ENCODE data around the gene CBLB. TPM values are rescaled to one million over a fixed set of nuclear protein-coding genes. Genes with fewer than 3 reads are reported as not detected.

Gene CBLB
- total and polyA plus RNA-seq, 2 experiments from 2014 or later = 36.6 to 41.9 TPM

- 93 to 97% methylated on average over 4 of the region's 4 CpGs for WGBS, 2 experiments (ENCODE audit: low coverage in 1 of 2, low lambda C conversion rate in 2 of 2, missing lambda C conversion rate in 2 of 2)
- no peaks in the 10 kb centered on the region for H3K9me2 ChIP-seq (ENCODE audit: insufficient read depth)
- H3K9me3 ChIP-seq (ENCODE audit: low read depth) = no peaks in the 10 kb centered on the region
- DNase-seq = no peak
- no peaks in the 10 kb centered on the region for H3K27me3 ChIP-seq (replicated peaks; ENCODE audit: insufficient read depth)
- H3K27ac ChIP-seq = no peak overlapping the region
- H3K36me3 ChIP-seq (ENCODE audit: low read depth) = peaks cover 87% of the 10 kb centered on the region
- H2AFZ ChIP-seq = no peak overlapping the region
- H3K4me1 ChIP-seq (ENCODE audit: insufficient read depth) = no peaks in the 10 kb centered on the region
- H3K79me2 ChIP-seq (ENCODE audit: insufficient read depth) = peaks cover 49% of the 10 kb centered on the region
- no peaks in the 10 kb centered on the region for H4K20me1 ChIP-seq (ENCODE audit: insufficient read depth)
- H3K4me3 ChIP-seq = no peak overlapping the region
- no peak overlapping the region for H3K4me2 ChIP-seq (ENCODE audit: unreplicated experiment)
- in situ Hi-C loops (cut with MboI) = no loop called here
- H3K9ac ChIP-seq = no peak overlapping the region
- TF ChIP-seq EZH2phosphoT487 (IDR thresholded peaks at IDR 0.05; ENCODE audit: insufficient read depth, low read depth) = no peak
- TF ChIP-seq EZH2 (IDR thresholded peaks at IDR 0.05; ENCODE audit: insufficient read depth, poor library complexity, severe bottlenecking) = no peak
- peaks cover 60% of the 10 kb centered on the region for H3F3A ChIP-seq (ENCODE audit: insufficient read depth)
These were observed 163.9 kb downstream of the CBLB start for GRCh38 chr3:105704726-105705410.

DNA sequence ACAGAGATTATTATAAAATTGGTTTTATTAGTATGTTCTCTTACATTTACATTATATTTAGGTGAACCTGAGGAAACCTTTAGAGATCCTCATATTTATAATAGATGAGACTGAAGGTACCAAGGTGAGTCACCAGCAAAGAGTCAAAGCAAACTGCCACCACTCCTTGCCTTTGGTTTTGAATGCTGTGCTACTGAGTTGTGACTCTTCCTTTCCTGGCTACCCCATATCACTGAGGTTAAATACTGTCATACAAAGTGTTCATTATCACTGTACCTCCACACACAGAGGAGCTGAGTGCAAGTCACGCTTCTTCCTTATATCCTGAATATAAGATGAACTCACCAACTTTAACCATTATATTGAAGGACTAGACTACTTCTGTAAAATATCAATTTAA lies 168.2 kb downstream of the CBLB start:
- Histone ChIP-seq H3F3A (ENCODE audit: insufficient read depth) (peaks cover 66% of the 10 kb centered on the region), H3K27me3 (replicated peaks; ENCODE audit: insufficient read depth) (no peaks in the 10 kb centered on the region), H2AFZ (no peak overlapping the region), H4K20me1 (ENCODE audit: insufficient read depth) (no peaks in the 10 kb centered on the region), H3K4me3 (no peak overlapping the region), H3K36me3 (ENCODE audit: low read depth) (peaks cover 76% of the 10 kb centered on the region), H3K4me1 (ENCODE audit: insufficient read depth) (peaks cover 26% of the 10 kb centered on the region), H3K9me2 (ENCODE audit: insufficient read depth) (no peaks in the 10 kb centered on the region), H3K79me2 (ENCODE audit: insufficient read depth) (peaks cover 43% of the 10 kb centered on the region), H3K4me2 (ENCODE audit: unreplicated experiment) (no peak overlapping the region), H3K9me3 (ENCODE audit: low read depth) (no peaks in the 10 kb centered on the region), H3K27ac (no peak overlapping the region), H3K9ac (no peak overlapping the region)
- peak; percentile 8 for DNase-seq
- 95 to 96% methylated on average over 1 of the region's 1 CpG for WGBS, 2 experiments (ENCODE audit: low coverage in 1 of 2, low lambda C conversion rate in 2 of 2, missing lambda C conversion rate in 2 of 2)
- TF ChIP-seq EZH2phosphoT487 (IDR thresholded peaks at IDR 0.05; ENCODE audit: insufficient read depth, low read depth) (no peak), EZH2 (IDR thresholded peaks at IDR 0.05; ENCODE audit: insufficient read depth, poor library complexity, severe bottlenecking) (no peak)
- in situ Hi-C loops (cut with MboI) = no loop called here

DNA sequence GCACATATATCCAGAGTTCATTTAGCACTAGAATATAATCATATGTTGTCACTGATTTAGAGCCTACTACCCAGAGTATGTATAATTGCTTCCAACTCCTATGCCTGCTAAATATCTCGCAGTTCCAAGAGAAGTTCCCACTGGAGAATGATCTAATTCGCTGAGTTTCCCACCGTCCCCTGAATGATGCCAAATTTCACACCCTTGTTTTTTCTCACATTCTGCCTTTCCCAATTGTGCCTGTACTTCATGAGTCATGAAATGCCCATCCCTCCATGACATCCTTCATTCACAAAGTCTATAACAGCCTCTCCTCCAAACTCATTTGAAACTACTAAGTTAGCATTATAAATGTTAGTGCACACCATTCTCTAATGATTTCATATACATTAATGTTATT lies 177.2 kb downstream of the CBLB start:
- no peak overlapping the region for H3K4me2 ChIP-seq (ENCODE audit: unreplicated experiment)
- H3K79me2 ChIP-seq (ENCODE audit: insufficient read depth) = peaks cover 34% of the 10 kb centered on the region
- H3K9me3 ChIP-seq (ENCODE audit: low read depth) = no peaks in the 10 kb centered on the region
- 25 to 28% methylated on average over 3 of the region's 3 CpGs for WGBS, 2 experiments (ENCODE audit: low coverage in 1 of 2, low lambda C conversion rate in 2 of 2, missing lambda C conversion rate in 2 of 2)
- peaks cover 37% of the 10 kb centered on the region for H3K4me1 ChIP-seq (ENCODE audit: insufficient read depth)
- peaks cover 47% of the 10 kb centered on the region for H3K36me3 ChIP-seq (ENCODE audit: low read depth)
- no peak for TF ChIP-seq EZH2 (IDR thresholded peaks at IDR 0.05; ENCODE audit: insufficient read depth, poor library complexity, severe bottlenecking)
- no peak for TF ChIP-seq EZH2phosphoT487 (IDR thresholded peaks at IDR 0.05; ENCODE audit: insufficient read depth, low read depth)
- H2AFZ ChIP-seq = no peak overlapping the region
- H4K20me1 ChIP-seq (ENCODE audit: insufficient read depth) = no peaks in the 10 kb centered on the region
- no peaks in the 10 kb centered on the region for H3K27me3 ChIP-seq (replicated peaks; ENCODE audit: insufficient read depth)
- in situ Hi-C loops (cut with MboI) = loop anchor here (25.0 kb wide), 1 partner anchor 1371 kb away; no protein-coding TSS in a partner anchor
- H3K27ac ChIP-seq = peak overlapping the region; percentile 23
- DNase-seq = peak; percentile 59
- H3K4me3 ChIP-seq = no peak overlapping the region
- peaks cover 76% of the 10 kb centered on the region for H3F3A ChIP-seq (ENCODE audit: insufficient read depth)
- H3K9ac ChIP-seq = no peak overlapping the region
- no peaks in the 10 kb centered on the region for H3K9me2 ChIP-seq (ENCODE audit: insufficient read depth)

DNA sequence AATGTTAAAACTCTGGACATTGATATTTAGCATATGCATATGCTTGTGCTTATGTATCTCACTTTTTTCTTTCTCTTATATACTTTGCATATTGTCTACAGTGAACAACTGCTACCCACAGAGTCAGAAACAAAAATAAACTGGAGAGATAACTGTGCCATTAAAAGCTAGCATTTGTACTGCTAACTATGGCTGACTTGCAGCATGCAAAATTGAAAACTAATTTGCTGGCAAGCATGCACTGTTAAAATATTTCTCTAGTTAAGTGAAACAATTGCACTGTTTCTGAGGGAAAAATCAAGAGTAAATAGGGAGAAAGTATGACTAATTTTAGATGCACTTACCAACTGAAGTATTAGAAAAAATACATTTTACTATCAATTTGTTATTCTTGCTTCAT lies 177.8 kb downstream of the CBLB start:
- H3K9ac ChIP-seq = no peak overlapping the region
- H3F3A ChIP-seq (ENCODE audit: insufficient read depth) = peaks cover 74% of the 10 kb centered on the region
- in situ Hi-C loops (cut with MboI) = loop anchor here (25.0 kb wide), 1 partner anchor 1371 kb away; no protein-coding TSS in a partner anchor
- peaks cover 47% of the 10 kb centered on the region for H3K36me3 ChIP-seq (ENCODE audit: low read depth)
- H4K20me1 ChIP-seq (ENCODE audit: insufficient read depth) = no peaks in the 10 kb centered on the region
- H3K27me3 ChIP-seq (replicated peaks; ENCODE audit: insufficient read depth) = no peaks in the 10 kb centered on the region
- no peaks in the 10 kb centered on the region for H3K9me2 ChIP-seq (ENCODE audit: insufficient read depth)
- H3K9me3 ChIP-seq (ENCODE audit: low read depth) = no peaks in the 10 kb centered on the region
- no peak overlapping the region for H3K4me3 ChIP-seq
- peaks cover 37% of the 10 kb centered on the region for H3K4me1 ChIP-seq (ENCODE audit: insufficient read depth)
- H3K79me2 ChIP-seq (ENCODE audit: insufficient read depth) = peaks cover 37% of the 10 kb centered on the region
- H2AFZ ChIP-seq = no peak overlapping the region
- H3K27ac ChIP-seq = peak overlapping the region; percentile 23
- H3K4me2 ChIP-seq (ENCODE audit: unreplicated experiment) = no peak overlapping the region
- peak; percentile 14 for DNase-seq
- no peak for TF ChIP-seq EZH2 (IDR thresholded peaks at IDR 0.05; ENCODE audit: insufficient read depth, poor library complexity, severe bottlenecking)
